ENCODE results near the gene LGALS7.
"Not testable (repeated sequence)": the region's sequence is repeated elsewhere in the genome, so short reads cannot be mapped to it uniquely, and the experiment has no call there.

DNA sequence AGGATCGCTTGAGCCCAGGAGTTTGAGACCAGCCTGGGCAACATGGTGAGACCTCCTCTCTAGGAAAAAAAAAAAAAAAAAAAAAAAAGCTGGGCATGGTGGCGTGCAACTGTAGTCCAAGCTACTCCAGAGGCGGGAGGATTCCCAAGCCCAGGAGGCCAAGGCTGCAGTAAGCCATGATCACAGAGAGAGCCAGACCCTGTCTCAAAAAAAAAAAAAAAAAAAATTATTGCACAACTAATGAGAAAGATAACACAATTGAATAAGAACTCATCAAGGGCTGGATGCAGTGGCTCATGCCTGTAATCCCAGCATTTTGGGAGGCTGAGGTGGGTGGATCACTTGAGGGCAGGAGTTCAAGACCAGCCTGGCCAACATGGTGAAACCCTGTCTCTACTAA lies 12.7 kb upstream of the LGALS7 start:
- not testable (repeated sequence) for TF ChIP-seq CTCF, POLR2A (IDR thresholded peaks at IDR 0.05)
